IPS-18c (cell line): ENCODE data around the gene PTCRA.
"Not testable (repeated sequence)": the region's sequence is repeated elsewhere in the genome, so short reads cannot be mapped to it uniquely, and the experiment has no call there.

ENCODE experiments used
- H3K4me3 ChIP-seq: 2 replicates; pipeline ENCODE4 v1.7.0; 2013; ENCODE audit warnings: low read depth, mild to moderate bottlenecking, low read length, moderate library complexity; ENCODE audit not compliant: insufficient read depth
- H3K9me3 ChIP-seq: one replicate; pipeline ENCODE4 v1.6.1; 2013; ENCODE audit warnings: mild to moderate bottlenecking, low read length, moderate library complexity; ENCODE audit not compliant: control insufficient read depth, insufficient read depth

Gene PTCRA

DNA sequence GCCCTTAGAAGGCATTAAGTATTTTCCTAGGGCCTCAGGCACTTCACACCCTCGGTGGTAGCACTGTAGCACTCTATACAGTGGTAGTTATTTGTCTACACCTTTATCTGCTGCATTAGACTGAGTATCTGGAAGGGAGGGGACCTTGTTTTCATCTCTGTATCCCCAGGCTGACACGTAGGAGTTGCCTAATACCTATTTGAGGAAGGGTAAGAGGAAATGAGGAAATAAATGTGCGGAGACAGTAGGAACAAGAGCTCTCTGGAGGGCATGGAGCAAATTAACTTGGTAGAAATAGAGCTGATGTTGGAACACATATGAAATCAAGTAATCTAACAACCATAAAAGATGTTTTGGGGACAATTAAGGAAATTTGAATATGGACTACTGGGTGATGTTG lies 17.4 kb downstream of the PTCRA start:
- Histone ChIP-seq H3K4me3 (no peak overlapping the region), H3K9me3 (no peaks in the 10 kb centered on the region)

GRCh38 chr6:42935322-42935721 lies 19.5 kb downstream of the PTCRA start:
- no peak overlapping the region for H3K4me3 ChIP-seq
- H3K9me3 ChIP-seq = no peaks in the 10 kb centered on the region

DNA sequence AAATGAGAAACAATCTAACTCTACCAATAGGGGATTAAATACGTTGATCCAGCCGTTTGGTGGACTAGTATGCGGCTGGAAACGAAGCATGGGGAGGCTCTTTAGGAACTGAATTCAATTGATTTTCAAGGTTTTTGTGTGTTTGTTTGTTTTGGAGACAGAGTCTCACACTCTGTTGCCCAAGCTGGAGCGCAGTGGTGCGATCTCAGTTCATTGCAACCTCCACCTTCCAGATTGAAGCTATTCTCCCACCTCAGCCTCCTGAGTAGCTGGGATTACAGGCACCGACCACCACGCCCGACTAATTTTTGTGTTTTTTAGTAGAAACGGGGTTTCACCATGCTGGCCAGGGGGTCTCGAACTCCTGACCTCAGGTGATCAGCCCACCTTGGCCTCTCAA lies 20.5 kb downstream of the PTCRA start:
- Histone ChIP-seq H3K9me3 (no peaks in the 10 kb centered on the region), H3K4me3 (no peak overlapping the region)

- no peaks in the 10 kb centered on the region for H3K9me3 ChIP-seq
- H3K4me3 ChIP-seq = no peak overlapping the region
These were observed 21.9 kb downstream of the PTCRA start for GRCh38 chr6:42937548-42938427.

GRCh38 chr6:42938428-42938796 lies 22.6 kb downstream of the PTCRA start:
- Histone ChIP-seq H3K4me3 (no peak overlapping the region), H3K9me3 (no peaks in the 10 kb centered on the region)

GRCh38 chr6:42938987-42939809 lies 23.3 kb downstream of the PTCRA start:
- H3K9me3 ChIP-seq = no peaks in the 10 kb centered on the region
- no peak overlapping the region for H3K4me3 ChIP-seq

DNA sequence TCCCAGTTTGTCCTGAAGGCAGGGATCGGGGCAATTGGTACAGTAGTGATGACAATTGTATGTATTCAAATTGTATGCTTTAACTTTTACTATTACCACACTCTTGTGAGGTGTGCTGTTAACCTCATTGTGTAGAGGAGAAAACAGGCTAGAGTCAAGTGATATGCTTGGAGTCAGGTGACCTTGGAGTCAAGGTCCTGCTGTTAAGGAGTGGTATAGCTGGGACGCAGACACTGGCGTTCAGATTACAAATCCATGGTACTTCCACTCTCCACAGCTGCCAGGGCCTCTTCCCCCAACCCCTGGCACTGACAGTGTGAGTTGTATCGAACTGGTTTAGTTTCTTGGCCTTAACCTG lies 23.9 kb downstream of the PTCRA start:
- Histone ChIP-seq H3K4me3 (no peak overlapping the region), H3K9me3 (no peaks in the 10 kb centered on the region)

DNA sequence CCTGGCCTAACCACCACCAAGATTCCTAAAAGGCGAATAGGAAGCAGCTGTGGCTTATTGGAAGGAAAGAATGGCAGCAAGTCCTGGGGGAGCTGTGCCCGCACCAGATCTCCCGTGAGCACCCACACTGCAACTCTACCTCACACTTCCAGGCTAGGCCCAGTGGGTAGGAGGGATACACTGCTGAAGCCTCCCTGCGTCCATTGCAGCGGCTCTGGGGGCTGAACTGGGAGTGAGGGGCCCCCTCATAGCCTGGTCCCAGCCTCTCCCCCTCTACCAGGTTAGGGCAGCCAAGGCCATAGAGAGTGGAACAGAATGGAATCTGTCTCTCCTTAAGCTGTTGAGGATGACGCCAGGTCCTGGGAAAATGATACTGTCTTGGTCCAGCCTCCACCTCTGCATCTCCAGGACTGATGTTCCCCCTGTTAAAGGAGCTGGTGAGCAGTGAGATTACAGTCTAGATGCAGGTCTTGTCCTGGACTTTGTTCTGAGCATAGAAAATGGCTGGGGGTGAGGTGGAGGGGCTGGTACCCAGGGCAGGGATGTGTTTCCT lies 24.7 kb downstream of the PTCRA start:
- Histone ChIP-seq H3K9me3 (no peaks in the 10 kb centered on the region), H3K4me3 (no peak overlapping the region)

GRCh38 chr6:42941356-42941755 lies 25.5 kb downstream of the PTCRA start:
- not testable (repeated sequence) for H3K9me3 ChIP-seq, H3K4me3 ChIP-seq

DNA sequence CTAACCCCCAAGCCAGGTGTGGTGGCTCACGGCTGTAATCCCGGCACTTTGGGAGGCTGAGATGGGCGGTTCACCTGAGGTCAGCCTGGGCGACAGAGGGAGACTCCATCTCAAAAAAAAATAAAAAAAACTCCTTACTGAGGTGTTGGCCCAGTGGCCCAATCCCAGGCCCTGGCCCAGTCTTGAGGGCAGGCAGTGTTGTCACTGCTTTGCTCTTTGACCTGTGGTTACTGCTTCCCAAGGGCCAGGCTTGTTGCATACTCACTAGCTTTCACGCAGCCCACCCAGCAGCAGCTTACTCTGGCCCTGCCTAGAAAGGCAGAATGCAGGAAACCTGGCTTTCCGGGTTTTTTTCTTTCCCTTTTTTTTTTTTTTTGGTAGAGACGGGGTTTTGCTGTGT lies 26.6 kb downstream of the PTCRA start:
- Histone ChIP-seq H3K4me3 (no peak overlapping the region), H3K9me3 (no peaks in the 10 kb centered on the region)

DNA sequence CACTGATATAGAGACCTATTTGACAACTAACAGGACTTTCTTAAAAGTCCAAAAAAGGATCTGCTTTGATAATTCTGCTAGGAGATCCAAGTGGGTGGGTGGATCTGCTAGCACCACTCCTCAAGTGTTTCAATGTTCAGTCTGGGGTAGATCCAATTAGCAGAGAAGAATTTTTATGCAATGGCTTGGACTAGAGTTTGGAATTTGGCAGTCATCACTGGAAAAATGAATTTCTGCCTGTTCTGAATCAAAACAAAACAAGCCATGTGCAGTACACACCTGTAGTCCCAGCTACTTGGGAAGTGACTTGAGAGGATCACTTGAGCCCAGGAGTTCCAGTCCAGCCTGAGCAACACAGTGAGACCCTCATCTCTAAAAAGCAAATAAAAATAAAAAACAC lies 32.1 kb downstream of the PTCRA start:
- Histone ChIP-seq H3K9me3 (no peaks in the 10 kb centered on the region), H3K4me3 (no peak overlapping the region)

DNA sequence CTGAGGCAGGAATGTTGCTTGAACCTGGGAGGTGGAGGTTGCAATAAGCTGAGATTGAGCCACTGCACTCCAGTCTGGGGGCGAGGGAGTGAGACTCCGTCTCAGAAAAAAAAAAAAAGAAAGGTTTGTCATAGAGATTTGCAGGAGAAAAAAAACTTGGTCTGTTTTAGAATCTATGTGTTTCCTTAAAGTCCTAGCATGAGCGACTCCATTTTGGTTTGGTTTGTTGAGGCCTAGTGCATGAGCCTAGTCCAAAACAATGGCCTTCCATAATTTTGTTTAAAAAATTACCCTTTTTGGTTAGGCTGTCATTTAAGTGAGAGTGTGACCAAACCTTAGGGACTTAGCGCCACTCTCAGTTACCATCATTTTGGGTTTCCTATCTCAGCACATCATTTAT lies 36.5 kb downstream of the PTCRA start:
- H3K9me3 ChIP-seq = no peaks in the 10 kb centered on the region
- no peak overlapping the region for H3K4me3 ChIP-seq

DNA sequence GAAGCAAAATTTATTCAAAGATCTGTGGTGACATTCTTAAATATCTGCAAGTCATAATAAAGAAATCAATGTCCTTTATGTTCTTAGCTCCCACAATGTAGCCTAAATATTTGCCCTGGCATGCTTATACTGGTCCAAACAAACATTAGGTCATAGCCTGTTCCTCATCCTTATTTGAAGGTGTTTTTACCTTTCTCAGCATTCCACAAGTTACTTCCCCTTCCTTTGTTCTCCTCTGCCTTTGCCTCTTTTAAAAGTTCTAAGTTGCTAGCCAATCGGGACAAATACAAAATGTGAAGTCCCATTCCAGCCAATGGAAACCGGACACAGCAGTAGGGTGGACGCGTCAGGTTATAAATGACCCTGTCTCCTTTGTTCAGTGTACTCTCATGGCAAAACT lies 38.6 kb downstream of the PTCRA start:
- not testable (repeated sequence) for H3K4me3 ChIP-seq, H3K9me3 ChIP-seq

DNA sequence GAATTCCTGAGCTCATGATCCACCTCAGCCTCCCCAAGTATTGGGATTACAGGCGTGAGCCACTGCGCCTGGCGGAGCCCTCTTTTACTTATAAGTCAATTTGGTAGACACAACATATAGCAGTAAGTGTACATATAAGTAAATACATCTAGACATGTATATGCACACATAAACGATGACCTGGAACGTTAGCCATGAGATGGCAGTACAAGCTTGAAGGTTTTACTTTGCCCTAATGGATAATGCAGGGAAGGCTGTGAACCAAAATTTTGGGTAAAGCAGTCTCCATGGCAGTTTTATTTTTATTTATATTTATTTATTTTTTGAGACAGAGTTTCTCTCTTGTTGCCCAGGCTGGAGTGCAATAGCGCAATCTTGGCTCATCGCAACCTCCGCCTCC lies 42.3 kb downstream of the PTCRA start:
- H3K9me3 ChIP-seq = peaks cover 3% of the 10 kb centered on the region
- H3K4me3 ChIP-seq = no peak overlapping the region

- Histone ChIP-seq H3K4me3 (peak overlapping the region; percentile 76; the same call in 1 of the 2 replicates), H3K9me3 (peaks cover 3% of the 10 kb centered on the region)
These were observed 44.0 kb downstream of the PTCRA start for GRCh38 chr6:42959917-42960242.

DNA sequence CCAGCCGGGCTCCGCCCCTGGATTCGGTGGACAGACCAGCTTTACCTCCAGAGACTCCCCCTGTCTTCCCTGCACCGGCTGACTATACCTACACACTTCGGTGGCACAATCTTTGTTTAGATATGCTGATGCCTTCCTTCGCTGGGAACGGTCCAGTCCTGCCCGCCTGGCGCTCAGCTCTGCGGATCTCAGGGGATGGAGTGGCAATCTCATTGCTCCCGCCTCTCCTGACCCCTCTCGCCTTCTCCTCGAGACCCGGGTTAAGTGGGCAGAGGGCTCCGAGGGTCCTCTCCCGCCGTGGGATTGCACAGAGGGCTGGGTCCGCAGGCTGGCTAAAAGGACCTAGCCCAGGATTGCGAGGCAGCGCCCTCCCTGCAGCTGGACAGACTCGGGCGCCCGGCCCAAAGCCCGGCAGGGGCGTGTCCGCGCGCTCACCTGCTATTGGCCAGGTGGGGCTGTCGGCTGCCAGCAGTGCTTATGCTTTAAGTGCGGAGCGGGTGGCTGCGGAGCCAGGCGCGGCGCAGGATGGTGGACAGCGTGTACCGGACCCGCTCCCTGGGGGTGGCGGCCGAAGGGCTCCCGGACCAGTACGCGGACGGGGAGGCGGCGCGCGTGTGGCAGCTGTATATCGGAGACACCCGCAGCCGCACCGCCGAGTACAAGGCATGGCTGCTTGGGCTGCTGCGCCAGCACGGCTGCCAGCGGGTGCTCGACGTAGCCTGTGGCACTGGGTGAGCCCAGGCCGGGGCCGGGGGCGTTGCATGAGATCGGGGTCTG lies 44.6 kb downstream of the PTCRA start, which contains the start of gene GNMT:
Gene GNMT (plus strand): TSS at position 512 of the 777 bp plus-strand sequence. CDS start 14 bp downstream, at position 526.
- peak within 1 kb of the TSS; percentile 76 for H3K4me3 ChIP-seq
- peaks cover 3% of the 10 kb centered on the region for H3K9me3 ChIP-seq

GRCh38 chr6:42961020-42961470 lies 45.2 kb downstream of the PTCRA start:
- Histone ChIP-seq H3K4me3 (peak overlapping the region; percentile 76), H3K9me3 (peaks cover 3% of the 10 kb centered on the region)
